OCI-LY1 (cell line): ENCODE data around the gene A1BG.
A peak's percentile ranks its signal among the peaks of the same experiment; 100 is the strongest.

ENCODE experiments used
- H2AFZ ChIP-seq: fragments of 200-600 bp; sonication (generic), shearing (Covaris generic); 2 replicates; pipeline ENCODE4 v1.6.0; 2014; ENCODE audit warnings: antibody characterized with exemption, mild to moderate bottlenecking, low read length
- H3F3A ChIP-seq: fragments of 200-600 bp; sonication (generic), shearing (Covaris generic); 2 replicates; pipeline ENCODE4 v1.6.0; 2014; ENCODE audit warnings: mild to moderate bottlenecking, antibody characterized with exemption, low read length, moderate library complexity; ENCODE audit not compliant: insufficient read depth
- H3K27ac ChIP-seq: fragments of 200-600 bp; sonication (generic); 2 replicates; pipeline ENCODE4 v1.5.1; 2014; ENCODE audit warnings: low read length, mixed run types, mild to moderate bottlenecking, low read depth; ENCODE audit not compliant: poor library complexity, severe bottlenecking
- H3K27me3 ChIP-seq: fragments of 200-600 bp; sonication (generic); 2 replicates; pipeline ENCODE4 v1.6.0; 2014; ENCODE audit warnings: antibody characterized with exemption, mild to moderate bottlenecking, low read length, moderate library complexity; ENCODE audit not compliant: insufficient read depth
- H3K36me3 ChIP-seq: fragments of 200-600 bp; sonication (generic); 2 replicates; pipeline ENCODE4 v1.6.1; 2014; ENCODE audit warnings: mild to moderate bottlenecking, antibody characterized with exemption, low read length, moderate library complexity, mixed read lengths; ENCODE audit not compliant: insufficient read depth
- H3K4me1 ChIP-seq: fragments of 200-600 bp; sonication (generic); 2 replicates; pipeline ENCODE4 v1.5.1; 2014; ENCODE audit warnings: mild to moderate bottlenecking, low read length, moderate library complexity; ENCODE audit not compliant: insufficient read depth, severe bottlenecking
- H3K4me2 ChIP-seq: fragments of 200-600 bp; sonication (generic), shearing (Covaris generic); 2 replicates; pipeline ENCODE4 v1.6.1; 2014; ENCODE audit warnings: low read length
- H3K4me3 ChIP-seq: fragments of 200-600 bp; sonication (generic); 2 replicates; pipeline ENCODE4 v1.5.1; 2014; ENCODE audit warnings: low read length, low read depth, mild to moderate bottlenecking, mixed read lengths; ENCODE audit not compliant: poor library complexity, severe bottlenecking
- H3K79me2 ChIP-seq: fragments of 200-600 bp; shearing (Covaris generic); 2 replicates; pipeline ENCODE4 v1.6.1; 2016; ENCODE audit warnings: mixed run types, low read length, mixed read lengths; ENCODE audit not compliant: insufficient read depth
- H3K9ac ChIP-seq: fragments of 200-600 bp; sonication (generic), shearing (Covaris generic); 2 replicates; pipeline ENCODE4 v1.6.1; 2014; ENCODE audit warnings: mild to moderate bottlenecking, low read length, mixed read lengths
- H3K9me2 ChIP-seq: fragments of 200-600 bp; sonication (generic), shearing (Covaris generic); 2 replicates; pipeline ENCODE4 v1.6.1; 2014; ENCODE audit warnings: low read depth, mild to moderate bottlenecking, low read length, mixed read lengths
- H3K9me3 ChIP-seq: fragments of 200-600 bp; shearing (Covaris generic); 2 replicates; pipeline ENCODE4 v1.6.1; 2014; ENCODE audit warnings: low read length, mixed read lengths
- H4K20me1 ChIP-seq: fragments of 200-600 bp; sonication (generic), shearing (Covaris generic); 2 replicates; pipeline ENCODE4 v1.6.0; 2016; ENCODE audit warnings: mild to moderate bottlenecking, low read length; ENCODE audit not compliant: insufficient read depth
- EZH2 ChIP-seq: fragments of 200-600 bp; sonication (generic), shearing (Covaris generic); IDR thresholded peaks from 2 replicates; pipeline ENCODE4 v1.8.0; 2017; ENCODE audit warnings: borderline replicate concordance, mixed run types, mild to moderate bottlenecking, antibody characterized with exemption, low read length, moderate library complexity, mixed read lengths
- TF ChIP-seq, protein P1 (sequence below): fragments of 200-600 bp; sonication (generic), shearing (Covaris generic); IDR thresholded peaks from 2 replicates; pipeline ENCODE4 v1.5.1; 2017; ENCODE audit warnings: mild to moderate bottlenecking, antibody characterized with exemption, low read length, moderate library complexity, mixed read lengths

The A1BG gene, protein sequence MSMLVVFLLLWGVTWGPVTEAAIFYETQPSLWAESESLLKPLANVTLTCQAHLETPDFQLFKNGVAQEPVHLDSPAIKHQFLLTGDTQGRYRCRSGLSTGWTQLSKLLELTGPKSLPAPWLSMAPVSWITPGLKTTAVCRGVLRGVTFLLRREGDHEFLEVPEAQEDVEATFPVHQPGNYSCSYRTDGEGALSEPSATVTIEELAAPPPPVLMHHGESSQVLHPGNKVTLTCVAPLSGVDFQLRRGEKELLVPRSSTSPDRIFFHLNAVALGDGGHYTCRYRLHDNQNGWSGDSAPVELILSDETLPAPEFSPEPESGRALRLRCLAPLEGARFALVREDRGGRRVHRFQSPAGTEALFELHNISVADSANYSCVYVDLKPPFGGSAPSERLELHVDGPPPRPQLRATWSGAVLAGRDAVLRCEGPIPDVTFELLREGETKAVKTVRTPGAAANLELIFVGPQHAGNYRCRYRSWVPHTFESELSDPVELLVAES

DNA sequence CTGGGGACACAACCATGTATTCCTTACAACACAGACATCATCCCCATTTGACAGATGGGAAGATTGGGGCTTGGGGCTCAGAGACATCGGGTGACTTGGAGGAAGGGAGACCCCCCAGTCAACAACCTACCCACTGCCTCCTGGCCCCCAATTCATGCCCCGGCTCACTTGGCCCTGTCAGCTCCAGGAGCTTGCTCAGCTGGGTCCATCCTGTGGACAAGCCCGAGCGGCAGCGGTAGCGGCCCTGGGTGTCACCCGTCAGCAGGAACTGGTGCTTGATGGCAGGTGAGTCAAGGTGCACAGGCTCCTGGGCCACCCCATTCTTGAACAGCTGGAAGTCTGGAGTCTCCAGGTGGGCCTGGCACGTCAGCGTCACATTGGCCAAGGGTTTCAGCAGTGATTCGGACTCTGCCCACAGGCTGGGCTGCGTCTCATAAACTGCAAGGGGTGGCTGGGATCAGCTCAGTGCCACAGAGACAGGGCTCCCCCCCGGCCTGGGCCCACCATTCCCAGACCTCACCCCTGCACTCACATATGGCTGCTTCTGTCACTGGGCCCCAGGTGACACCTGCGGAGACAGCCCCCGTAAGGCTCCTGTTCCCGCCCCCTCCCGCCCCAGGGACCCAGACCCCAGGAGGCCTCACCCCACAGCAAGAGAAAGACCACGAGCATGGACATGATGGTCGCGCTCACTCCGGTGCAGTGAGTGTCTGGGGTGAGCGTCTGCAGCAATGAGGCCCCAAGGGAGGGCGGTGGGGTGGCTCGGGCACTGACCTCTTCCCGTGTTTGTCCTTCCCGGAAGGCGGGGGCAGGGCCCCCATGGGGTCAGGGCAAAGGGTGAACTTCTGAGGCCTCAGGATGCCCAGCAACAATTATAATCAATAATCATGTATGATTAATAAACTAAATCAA, at the start of gene A1BG:
A1BG (minus strand) TSS at position 733 of the 912 bp plus-strand sequence; CDS start at position 678, 55 bp downstream.
- peaks cover 6% of the 10 kb centered on the region for H3K79me2 ChIP-seq
- no peaks in the 10 kb centered on the region for H3K9me2 ChIP-seq
- no peak within 1 kb of the TSS for H3K27ac ChIP-seq
- peaks cover 15% of the 10 kb centered on the region for H3K4me1 ChIP-seq
- H3K36me3 ChIP-seq: no peaks in the 10 kb centered on the region
- H3K9ac ChIP-seq: no peak within 1 kb of the TSS
- H3K4me3 ChIP-seq: no peak within 1 kb of the TSS
- no peak within 1 kb of the TSS for H3K4me2 ChIP-seq
- no peaks in the 10 kb centered on the region for H3F3A ChIP-seq
- TF ChIP-seq EZH2: no peak
- TF ChIP-seq, protein P1, sequence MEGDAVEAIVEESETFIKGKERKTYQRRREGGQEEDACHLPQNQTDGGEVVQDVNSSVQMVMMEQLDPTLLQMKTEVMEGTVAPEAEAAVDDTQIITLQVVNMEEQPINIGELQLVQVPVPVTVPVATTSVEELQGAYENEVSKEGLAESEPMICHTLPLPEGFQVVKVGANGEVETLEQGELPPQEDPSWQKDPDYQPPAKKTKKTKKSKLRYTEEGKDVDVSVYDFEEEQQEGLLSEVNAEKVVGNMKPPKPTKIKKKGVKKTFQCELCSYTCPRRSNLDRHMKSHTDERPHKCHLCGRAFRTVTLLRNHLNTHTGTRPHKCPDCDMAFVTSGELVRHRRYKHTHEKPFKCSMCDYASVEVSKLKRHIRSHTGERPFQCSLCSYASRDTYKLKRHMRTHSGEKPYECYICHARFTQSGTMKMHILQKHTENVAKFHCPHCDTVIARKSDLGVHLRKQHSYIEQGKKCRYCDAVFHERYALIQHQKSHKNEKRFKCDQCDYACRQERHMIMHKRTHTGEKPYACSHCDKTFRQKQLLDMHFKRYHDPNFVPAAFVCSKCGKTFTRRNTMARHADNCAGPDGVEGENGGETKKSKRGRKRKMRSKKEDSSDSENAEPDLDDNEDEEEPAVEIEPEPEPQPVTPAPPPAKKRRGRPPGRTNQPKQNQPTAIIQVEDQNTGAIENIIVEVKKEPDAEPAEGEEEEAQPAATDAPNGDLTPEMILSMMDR: no peak
- no peak within 1 kb of the TSS for H2AFZ ChIP-seq
- no peaks in the 10 kb centered on the region for H3K9me3 ChIP-seq
- no peaks in the 10 kb centered on the region for H3K27me3 ChIP-seq
- H4K20me1 ChIP-seq: no peaks in the 10 kb centered on the region

DNA sequence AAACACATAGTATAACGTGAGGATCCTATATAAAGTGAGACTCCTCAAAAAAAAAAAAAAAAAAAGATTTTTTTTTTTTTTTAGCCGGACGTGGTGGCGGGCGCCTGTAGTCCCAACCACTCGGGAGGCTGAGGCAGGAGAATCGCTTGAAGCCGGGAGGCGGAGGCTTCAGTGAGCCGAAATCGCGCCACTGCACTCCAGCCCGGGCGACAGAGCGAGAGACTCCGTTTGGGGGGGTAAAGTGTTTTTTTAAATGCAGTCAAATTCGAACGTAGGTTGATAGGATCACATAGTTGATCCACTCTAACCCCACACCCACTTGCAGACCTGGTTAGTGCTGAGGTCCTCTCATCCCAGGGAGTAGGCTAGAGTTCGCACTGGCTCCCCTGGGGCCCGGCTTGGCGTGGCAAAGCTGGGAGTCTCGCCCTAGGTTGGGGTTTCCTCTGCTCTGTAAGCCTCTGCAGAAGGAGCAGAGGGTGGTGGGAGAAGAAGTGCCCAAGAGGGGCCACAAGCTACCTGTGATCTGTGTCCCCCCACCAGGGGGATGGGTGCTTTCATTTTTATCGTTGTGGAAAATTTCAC, 48.6 kb upstream of the A1BG start:
- H3K36me3 ChIP-seq: no peaks in the 10 kb centered on the region; the same call in 1 of the 2 replicates
- peak overlapping the region; percentile 85 for H3K4me2 ChIP-seq
- no peak for TF ChIP-seq EZH2
- TF ChIP-seq, protein P1: no peak
- peak overlapping the region; percentile 25 for H3K27ac ChIP-seq
- no peak overlapping the region for H2AFZ ChIP-seq
- H4K20me1 ChIP-seq: no peaks in the 10 kb centered on the region
- peaks cover 19% of the 10 kb centered on the region for H3K4me1 ChIP-seq
- H3K4me3 ChIP-seq: peak overlapping the region; percentile 66
- no peaks in the 10 kb centered on the region for H3K9me3 ChIP-seq
- H3K9ac ChIP-seq: peak overlapping the region; percentile 68
- no peaks in the 10 kb centered on the region for H3K9me2 ChIP-seq
- 0 out of 2 replicates have a peak, but pooled peaks cover 5% of the 10 kb centered on the region for H3F3A ChIP-seq
- no peaks in the 10 kb centered on the region for H3K79me2 ChIP-seq
- no peaks in the 10 kb centered on the region for H3K27me3 ChIP-seq
